Hypothalamus (tissue), 51 donors: Measurements from ENCODE around the gene VAMP7.
A peak's percentile ranks its signal among the peaks of the same experiment; 100 is the strongest.
"Not testable (repeated sequence)": the region's sequence is repeated elsewhere in the genome, so short reads cannot be mapped to it uniquely, and the experiment has no call there.

ENCODE experiments used
- DNase-seq, 51 donors: peaks; one replicate each; lab custom pipeline; 2025; lab: John Stamatoyannopoulos, UW

VAMP7 gene

DNA sequence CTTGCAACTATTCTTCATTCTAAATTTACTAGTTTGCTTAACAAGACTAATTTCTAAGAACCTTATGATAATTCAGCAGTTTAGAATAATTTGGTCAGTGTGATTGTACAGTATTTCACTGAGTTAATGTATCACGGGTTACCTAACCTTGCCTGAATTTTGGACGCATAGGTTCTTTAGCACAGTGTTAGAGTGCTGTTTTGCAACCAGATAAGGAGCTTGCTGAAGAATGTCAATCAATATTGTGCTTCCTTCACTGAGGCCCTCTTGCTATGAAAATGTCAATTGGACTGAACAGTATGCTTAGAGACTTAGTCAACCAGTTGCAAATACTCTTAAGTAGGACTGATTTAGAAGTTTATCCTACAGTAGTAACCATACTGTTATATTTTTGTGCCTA, 19.6 kb downstream of the VAMP7 start:
- no peak for DNase-seq

DNA sequence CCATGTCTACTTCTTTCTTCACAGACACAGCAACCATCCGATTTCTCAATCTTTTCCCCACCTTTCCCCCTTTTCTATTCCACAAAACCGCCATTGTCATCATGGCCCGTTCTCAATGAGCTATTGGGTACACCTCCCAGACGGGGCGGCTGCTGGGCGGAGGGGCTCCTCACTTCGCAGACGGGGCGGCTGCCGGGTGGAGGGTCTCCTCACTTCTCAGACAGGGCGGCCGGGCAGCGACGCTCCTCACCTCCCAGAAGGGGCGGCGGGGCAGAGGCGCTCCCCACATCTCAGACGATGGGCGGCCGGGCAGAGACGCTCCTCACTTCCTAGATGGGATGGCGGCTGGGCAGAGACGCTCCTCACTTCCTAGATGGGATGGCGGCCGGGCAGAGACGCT, 26.5 kb downstream of the VAMP7 start:
- not testable (repeated sequence) for DNase-seq

DNA sequence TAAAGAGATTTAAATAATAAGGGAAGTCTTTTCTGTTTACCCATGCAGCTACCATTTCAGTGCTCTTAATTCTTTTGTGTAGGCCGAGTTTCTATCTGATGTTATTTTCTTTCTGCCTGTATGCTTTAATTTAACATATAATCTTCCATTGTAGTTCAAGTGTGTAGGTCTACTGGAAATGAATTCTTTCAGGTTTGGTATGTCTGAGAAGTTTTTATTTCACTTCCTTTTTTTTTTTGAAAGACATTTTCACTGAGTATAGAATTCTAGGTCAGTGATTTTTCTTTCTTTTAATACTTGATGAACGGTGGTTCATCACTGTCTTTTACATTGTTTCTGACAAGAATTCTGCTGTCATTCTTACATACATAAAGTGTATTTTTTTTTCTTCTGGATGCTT, 42.1 kb downstream of the VAMP7 start:
- no peak for DNase-seq

DNA sequence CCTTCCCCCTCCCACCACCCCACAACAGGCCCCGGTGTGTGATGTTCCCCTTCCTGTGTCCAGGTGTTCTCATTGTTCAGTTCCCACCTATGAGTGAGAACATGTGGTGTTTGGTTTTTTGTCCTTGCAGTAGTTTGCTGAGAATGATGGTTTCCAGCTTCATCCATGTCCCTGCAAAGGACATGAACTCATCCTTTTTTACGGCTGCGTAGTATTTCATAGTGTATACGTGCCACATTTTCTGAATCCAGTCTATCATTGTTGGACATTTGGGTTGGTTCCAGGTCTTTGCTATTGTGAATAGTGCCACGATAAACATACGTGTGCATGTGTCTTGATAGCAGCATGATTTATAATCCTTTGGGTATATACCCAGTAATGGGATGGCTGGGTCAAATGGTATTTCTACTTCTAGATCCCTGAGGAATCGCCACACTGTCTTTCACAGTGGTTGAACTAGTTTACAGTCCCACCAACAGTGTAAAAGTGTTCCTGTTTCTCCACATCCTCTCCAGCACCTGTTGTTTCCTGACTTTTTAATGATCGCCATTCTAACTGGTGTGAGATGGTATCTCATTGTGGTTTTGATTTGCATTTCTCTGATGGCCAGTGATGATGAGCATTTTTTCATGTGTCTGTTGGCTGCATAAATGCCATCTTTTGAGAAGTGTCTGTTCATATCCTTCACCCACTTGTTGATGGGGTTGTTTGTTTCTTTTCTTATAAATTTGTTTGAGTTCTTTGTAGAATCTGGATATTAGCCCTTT, 49.9 kb downstream of the VAMP7 start:
- DNase-seq: not testable (repeated sequence)

DNA sequence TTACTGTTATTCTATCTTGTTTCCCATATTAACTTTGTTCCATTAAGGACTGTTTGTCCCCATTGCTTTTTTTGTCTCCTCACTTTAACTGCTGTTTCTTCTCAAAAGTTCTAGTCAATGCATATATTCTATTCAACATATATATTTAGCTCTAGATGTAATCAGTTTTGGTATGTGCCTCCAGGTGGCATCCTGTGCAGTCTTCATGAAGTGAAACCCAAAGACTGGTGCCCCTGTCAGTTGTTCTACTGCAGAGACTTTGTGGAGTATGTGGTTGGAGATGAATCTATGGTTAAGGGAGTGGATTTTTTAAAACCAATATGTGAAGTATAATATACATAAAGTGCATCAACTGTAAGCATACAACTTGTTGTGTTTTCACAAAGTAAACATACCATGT, 57.0 kb downstream of the VAMP7 start:
- DNase-seq: no peak

DNA sequence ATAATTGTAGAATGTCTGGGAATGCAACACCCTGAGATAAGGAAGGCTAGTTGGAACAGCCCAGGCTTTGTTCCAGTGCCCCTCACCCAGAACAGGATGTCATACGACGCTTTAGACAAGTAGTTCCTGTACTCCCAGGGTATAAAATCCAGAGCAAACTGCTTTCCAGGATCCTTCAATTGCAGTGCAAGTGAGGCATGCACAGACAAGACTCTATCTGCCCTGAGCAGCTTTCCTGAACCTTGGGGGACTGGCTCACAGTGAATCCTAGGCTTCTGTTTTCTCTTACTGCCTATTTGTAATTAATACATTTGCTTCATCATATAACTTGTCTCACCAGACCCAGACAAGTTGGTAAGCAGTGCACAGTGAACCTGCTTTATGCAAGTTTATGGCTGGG, 68.0 kb downstream of the VAMP7 start:
- DNase-seq: no peak

DNA sequence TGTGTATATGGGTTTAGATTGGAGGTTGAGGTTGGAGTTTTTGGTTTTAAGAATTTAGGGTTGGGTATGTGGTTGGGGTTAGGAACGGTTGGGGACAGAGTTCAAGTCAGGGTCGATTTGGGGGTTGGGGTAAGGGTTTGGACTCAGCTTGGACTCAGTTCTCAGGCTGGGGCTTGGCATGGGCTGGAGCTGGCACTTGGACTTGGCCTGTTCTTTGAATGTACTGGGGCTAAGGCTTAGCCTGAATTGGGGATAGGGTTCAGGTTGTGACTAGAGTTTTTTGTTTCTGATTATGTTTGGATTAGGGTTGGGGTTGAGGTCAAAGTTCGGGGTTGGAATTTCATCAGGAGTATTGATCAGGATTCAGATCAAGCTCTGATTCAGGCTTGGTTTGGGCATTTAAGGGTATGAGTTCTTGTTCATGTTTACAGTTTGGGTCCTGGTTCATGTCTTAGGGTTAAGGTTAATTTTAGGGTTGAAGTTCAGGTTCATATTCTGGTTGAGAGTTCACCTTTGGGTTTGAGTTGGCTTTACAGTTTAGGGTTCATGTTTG, 70.2 kb downstream of the VAMP7 start:
- no peak for DNase-seq

DNA sequence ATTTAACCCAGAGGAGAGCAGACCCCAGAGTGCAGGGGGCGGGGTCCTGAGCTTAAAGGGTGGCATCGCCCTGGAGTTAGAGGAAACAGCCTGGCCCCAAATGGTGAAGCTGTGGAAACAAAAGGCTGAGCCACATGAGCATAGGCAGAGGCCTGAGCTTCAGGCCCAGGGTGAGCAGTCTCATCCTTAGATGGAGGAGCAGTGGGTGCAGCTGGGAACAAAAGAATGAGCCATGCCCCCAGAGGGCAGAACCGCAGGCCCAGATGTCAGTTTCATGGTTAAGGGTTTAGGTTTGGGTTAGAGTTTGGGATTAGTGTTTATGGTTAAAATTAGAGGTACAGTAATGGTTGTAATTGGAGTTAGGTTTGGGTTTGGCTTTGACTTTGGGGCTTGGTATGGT, 71.9 kb downstream of the VAMP7 start:
- no peak for DNase-seq

DNA sequence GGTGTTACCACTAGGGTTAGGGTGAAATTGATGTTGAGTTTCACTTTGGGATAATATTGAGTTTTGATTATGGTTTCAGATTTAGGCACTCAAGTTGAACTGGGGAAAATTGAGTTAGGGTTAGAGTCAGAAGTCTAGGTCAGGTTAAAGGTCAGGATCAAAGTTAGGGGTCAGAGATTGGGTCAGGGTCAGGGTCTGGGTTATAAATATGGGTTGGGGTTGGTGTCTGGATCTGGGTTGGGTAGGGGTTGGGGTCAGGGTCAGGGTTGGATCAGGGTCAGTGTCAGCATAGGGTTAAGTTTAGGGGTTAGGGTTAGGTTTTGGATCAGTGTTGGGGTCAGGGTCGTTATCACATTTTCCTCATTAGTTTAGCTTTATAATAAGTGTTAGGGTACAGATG, 73.6 kb downstream of the VAMP7 start:
- no peak for DNase-seq

DNA sequence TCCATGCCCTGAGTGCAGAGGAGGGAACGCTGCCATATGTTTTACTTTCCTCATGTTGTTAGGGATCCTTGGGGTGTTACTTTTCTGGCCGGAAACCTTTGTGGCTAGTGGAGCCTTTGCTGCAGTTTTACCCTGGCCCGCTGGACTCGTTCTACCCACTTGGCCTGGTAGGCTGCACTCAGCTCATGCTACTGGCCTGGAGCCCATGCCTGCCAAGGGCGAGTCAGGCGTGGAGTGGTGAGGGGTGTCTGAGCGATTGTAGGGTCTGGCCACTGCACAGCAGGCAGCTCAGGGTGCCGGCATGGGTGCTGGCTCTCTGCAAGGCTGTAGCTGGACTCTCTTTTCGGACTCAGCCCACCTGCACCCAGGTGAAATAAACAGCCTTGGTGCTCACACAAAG, 75.0 kb downstream of the VAMP7 start:
- DNase-seq: no peak

DNA sequence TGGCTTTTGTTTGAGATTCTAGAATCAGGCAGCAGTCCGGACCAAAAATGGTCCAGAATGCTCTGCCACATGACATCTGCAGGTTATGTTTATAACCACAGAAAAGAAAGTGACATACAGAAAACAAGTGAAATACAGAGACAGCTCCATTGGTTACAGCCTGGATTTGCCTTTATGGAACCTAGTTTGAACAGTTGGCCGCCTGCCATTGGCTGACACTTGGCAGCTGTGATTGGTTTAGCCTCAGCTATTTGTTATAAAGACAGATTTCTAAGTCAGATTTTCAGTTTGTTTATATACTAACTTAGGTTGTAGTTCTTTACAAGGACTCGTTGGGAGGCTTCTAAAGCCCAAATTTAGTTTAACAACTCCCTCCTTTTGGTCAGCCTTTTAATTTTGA, 75.5 kb downstream of the VAMP7 start:
- peak in 5 of 51 donors; percentile 0 to 2 (median 1) for DNase-seq

DNA sequence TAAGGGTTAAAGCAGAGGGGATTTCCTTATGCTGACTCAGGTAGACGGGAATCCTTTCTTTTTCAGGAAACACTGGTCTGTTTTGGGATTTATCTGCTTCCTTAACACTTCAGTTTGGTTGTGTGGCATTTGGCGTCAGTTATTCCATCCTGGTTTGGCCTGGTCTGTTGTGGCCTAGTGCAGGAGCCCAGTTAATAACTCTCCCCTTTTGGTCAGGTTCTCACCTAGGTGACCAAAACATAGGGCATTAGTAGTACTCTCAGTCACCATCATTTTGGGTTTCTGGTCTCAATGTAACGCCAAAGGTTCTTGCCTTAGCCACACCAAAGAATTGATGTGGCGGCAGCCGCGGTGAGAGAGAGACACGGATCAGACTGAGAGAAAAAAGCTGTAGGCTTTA, 76.7 kb downstream of the VAMP7 start:
- no peak for DNase-seq

DNA sequence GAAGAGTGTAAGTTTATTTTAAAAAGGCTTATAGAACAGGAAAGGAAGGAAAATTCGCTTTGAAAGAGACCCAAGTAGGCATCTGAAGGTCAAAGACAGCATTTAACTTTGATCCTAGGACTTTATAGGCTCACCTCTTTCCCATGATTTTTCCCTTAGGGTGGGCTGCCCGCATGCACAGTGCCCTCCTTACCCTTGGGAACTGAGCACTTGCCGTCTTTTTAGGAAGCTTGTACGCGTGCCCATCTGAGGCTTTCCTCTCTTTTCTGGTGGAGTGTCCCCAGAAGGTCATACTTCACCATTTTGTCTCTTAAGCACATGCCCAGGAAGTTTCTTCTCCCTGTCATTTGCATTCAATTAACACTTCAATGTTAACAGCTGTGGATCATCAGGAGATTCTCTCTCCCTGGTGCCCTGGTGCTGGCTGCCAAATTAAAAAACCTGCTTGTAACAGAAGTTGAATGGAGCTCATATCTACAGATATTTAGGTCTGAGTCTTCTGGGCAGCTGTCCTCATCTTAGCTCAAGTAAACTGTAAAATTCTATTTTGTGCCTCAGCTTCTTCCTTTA, 78.0 kb downstream of the VAMP7 start:
- DNase-seq: no peak

DNA sequence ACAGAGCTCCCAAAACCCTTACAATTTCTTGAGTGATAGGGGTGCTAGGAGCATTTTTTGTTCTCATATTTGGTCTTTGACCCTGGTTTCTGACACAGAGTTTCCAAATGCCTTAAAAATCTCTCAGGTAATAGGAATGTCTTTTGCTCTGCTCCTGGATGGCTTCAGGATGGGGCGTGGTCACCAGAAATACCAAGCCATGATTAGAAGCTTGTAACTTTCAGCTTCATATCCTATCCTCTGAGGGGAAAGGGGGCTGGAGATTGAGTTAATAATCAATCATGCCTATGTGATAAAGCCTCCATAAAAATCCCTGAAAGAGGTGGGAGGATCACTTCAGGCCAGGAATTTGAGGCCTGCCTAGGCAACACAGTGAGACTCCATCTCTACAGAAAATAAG, 81.8 kb downstream of the VAMP7 start:
- DNase-seq: no peak

DNA sequence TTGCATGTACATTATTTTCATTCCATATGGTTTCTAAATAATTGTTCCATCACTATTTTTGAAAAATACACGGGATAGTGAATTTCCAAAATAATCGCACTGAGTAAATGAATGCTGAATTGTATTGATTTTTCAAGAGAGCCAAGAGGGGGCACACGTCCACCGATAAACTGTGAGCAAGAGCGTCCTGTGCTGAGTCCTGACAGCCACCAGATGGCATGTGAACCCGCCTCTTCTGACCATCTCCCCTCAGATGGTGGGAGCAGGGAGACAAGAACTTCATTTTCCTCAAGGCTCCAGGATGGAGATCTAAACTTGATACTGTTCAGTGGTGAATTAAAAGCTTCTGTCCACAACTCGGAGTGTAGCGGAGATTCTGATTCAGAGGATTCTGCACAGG, 85.7 kb downstream of the VAMP7 start:
- DNase-seq: peak in 1 of 51 donors; percentile 0

DNA sequence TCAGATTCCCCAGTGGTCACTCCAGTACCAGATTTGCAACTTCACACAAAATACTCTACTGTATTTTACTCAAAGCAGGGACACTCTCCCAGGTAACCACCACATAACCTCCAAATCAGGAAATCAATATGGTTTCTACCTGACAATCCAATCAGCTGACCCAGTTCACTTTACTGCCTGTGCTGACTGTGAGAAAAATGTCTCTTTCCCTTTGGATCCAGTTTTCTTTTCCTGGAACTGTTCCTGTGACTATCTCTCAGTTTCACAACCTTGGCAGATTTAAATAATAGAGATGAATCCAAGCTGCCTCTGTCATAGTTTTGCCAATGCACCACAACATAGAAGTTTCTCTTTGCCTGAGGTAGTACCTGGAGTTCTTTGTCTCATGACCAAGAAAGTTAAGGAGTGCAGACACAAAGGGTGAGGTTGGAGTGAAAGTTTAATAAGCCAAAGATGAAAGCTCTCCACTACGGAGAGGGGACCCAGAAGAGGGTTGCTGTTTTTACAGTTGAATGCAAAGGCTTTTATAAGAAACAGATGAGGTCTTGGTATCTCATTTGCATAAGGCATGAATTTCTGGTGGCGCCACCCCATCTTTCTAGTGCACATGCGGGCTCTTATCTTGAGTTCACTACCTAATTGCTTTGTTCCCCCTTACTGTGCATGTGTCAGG, 86.6 kb downstream of the VAMP7 start:
- no peak for DNase-seq

DNA sequence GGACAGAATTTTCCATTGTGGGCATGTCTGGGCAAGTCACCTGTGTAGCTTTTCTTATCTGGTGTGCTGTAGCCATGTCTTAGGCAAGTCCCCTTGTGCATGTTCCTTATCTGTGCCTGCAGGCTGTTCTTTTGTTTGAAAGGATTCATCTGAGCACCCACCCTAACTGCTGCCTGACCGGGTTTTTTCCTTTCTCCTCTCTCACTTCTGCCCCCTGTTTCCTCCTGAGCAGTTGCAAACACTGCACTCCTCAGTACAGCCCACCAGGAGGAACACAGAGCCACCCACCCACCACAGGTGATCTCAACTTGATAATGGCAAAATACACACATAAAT, 87.1 kb downstream of the VAMP7 start:
- no peak for DNase-seq

DNA sequence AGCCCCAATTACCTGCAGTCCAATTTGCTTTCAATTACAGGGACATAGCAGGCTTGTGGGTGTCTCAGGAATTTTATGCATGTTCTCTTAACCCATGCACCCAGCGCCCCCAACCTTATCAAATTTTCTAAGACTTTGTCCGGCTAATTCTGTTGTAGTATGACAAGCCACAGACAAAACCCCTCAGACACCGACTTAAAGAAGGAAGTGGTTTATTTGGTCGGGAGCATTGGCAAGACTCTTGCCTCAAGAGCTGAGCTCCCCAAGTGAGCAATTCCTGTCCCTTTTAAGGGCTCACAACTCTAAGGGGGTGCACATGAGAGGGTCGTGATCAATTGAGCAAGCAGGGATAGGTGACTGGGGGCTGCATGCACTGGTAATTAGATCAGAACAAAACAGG, 87.6 kb downstream of the VAMP7 start:
- no peak for DNase-seq

DNA sequence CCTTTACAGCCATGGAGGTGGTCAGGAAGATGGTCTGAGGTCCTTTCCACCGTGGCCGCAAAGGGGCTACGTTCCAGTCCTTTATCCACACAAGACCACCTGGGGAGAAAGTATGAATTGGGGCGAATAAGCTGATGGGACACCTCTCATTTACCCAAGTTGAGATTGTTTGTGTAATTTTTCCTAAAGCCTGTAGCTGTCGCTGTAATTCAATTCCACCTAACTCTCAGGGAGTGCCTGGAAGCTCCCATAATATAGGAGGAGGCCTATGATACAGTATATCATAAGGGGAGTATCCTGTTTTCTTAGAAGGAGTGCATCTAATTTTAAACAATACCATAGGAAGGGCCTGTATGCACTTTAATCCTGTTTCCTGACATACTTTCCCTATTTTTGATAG, 90.5 kb downstream of the VAMP7 start:
- not testable (repeated sequence) for DNase-seq

DNA sequence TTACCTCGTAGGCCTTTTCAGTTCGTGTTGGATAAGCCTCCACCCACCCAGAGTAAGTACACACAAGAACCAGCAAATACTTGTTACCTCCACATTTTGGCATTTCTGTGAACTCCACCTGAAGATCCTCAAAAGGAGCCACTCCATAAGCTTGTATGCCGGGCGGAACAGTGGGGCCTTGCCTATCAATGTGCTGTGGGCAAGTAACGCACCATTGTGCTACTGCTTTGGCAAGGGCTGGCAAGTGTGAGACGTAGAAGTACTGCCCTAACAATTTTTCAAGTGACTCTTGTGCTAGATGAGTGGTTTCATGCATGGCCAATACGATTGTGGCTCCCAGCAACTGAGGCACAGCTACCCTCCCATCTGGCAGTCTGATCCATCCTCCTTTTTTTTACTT, 91.1 kb downstream of the VAMP7 start:
- DNase-seq: not testable (repeated sequence)

DNA sequence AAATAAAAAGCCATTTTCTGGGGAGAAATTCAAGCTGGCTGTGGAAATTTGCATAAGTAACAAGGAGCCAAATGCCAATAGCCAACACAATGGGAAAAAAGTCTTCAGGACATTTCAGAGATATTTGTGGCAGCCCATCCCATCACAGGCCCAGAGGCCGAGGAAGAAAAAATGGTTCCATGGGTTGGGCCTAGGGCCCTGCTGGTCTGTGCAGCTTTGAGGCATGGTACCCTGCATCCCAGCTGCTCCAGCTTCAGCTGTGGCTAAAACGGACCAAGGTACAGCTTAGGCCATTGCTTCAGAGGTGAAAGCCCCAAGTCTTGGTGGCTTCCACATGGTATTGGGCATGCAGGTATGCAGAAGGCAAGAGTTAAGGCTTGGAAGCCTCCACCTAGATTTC, 102.2 kb downstream of the VAMP7 start:
- no peak for DNase-seq

DNA sequence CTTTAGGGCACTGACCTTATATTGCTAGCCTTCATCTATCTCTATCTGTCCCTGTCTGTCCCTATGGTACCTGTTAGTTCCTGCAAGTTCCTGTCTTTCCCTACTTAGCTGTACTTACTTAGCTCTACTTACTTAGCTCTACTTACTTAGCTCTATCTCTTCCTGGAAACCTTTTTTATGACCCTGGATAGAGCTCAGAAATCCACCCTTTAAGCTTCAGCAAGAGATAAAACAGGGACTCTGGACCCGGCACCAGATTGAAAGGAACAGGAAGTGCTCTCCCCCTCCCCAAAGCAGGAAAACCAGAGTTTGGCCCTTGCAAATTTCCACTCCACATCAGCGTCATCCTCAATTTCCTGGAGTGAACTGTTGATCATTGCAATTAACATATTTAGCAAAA, 104.1 kb downstream of the VAMP7 start:
- no peak for DNase-seq
